Measurements from ENCODE around the gene SOX5.

GRCh38 chr12:23880988-23881387, 68.5 kb downstream of the SOX5 start:
- TF ChIP-seq, protein P1, sequence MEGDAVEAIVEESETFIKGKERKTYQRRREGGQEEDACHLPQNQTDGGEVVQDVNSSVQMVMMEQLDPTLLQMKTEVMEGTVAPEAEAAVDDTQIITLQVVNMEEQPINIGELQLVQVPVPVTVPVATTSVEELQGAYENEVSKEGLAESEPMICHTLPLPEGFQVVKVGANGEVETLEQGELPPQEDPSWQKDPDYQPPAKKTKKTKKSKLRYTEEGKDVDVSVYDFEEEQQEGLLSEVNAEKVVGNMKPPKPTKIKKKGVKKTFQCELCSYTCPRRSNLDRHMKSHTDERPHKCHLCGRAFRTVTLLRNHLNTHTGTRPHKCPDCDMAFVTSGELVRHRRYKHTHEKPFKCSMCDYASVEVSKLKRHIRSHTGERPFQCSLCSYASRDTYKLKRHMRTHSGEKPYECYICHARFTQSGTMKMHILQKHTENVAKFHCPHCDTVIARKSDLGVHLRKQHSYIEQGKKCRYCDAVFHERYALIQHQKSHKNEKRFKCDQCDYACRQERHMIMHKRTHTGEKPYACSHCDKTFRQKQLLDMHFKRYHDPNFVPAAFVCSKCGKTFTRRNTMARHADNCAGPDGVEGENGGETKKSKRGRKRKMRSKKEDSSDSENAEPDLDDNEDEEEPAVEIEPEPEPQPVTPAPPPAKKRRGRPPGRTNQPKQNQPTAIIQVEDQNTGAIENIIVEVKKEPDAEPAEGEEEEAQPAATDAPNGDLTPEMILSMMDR (IDR thresholded peaks at IDR 0.05): no peak
- TF ChIP-seq POLR2A (IDR thresholded peaks at IDR 0.05) (no peak), POLR2AphosphoS5 (IDR thresholded peaks at IDR 0.05) (no peak)

Data from sigmoid colon (tissue), 4 donors.